DND-41 (cell line): ENCODE measurements around the gene PXMP4.

ENCODE experiments used
- EZH2 ChIP-seq: IDR thresholded peaks from 3 replicates; pipeline ENCODE4 v1.6.1; 2012; ENCODE audit warnings: borderline replicate concordance, low read depth, mild to moderate bottlenecking, moderate library complexity, low read length, inconsistent platforms; ENCODE audit not compliant: severe bottlenecking
- TF ChIP-seq, protein P1 (sequence below): IDR thresholded peaks from 2 replicates; pipeline ENCODE4 v1.5.1; 2012; ENCODE audit warnings: borderline replicate concordance, low read length, moderate library complexity, mild to moderate bottlenecking; ENCODE audit not compliant: poor library complexity, severe bottlenecking; ENCODE audit errors: extremely low read depth

DNA sequence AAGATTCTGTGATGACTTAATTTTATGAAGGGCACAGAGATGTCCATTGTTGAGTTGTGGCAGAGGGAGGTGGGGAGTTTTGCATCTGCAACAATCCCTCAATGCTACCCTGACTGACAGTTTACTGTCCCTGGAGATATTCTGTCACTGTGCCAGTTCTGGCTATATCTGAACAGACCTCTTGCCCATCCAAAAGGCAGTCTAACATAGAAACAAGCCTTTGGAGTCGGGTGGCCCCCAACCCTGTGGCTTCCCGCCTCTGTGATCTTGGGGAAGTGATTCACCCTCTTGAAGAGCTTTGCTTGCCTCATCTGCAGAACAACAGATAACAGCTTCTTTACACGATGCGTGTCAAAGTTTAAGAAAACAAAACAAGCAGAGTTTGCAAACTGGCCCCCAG is 30.1 kb downstream of the PXMP4 start:
- no peak for TF ChIP-seq EZH2
- TF ChIP-seq, protein P1, sequence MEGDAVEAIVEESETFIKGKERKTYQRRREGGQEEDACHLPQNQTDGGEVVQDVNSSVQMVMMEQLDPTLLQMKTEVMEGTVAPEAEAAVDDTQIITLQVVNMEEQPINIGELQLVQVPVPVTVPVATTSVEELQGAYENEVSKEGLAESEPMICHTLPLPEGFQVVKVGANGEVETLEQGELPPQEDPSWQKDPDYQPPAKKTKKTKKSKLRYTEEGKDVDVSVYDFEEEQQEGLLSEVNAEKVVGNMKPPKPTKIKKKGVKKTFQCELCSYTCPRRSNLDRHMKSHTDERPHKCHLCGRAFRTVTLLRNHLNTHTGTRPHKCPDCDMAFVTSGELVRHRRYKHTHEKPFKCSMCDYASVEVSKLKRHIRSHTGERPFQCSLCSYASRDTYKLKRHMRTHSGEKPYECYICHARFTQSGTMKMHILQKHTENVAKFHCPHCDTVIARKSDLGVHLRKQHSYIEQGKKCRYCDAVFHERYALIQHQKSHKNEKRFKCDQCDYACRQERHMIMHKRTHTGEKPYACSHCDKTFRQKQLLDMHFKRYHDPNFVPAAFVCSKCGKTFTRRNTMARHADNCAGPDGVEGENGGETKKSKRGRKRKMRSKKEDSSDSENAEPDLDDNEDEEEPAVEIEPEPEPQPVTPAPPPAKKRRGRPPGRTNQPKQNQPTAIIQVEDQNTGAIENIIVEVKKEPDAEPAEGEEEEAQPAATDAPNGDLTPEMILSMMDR, result no peak
